ES-I3 (cell line): ENCODE data around the gene ACRBP.
A peak's percentile ranks its signal among the peaks of the same experiment; 100 is the strongest.

ENCODE experiments used
- H3K36me3 ChIP-seq: 2 replicates; pipeline ENCODE4 v1.6.1; 2013; ENCODE audit warnings: mild to moderate bottlenecking, low read length, control low read depth, moderate library complexity; ENCODE audit not compliant: insufficient read depth
- H3K4me1 ChIP-seq: 2 replicates; pipeline ENCODE4 v1.6.1; 2013; ENCODE audit warnings: mild to moderate bottlenecking, control low read depth, low read length; ENCODE audit not compliant: insufficient read depth
- H3K9ac ChIP-seq: 2 replicates; pipeline ENCODE4 v1.6.1; 2013; ENCODE audit warnings: low read depth, mild to moderate bottlenecking, low read length, moderate library complexity
- H3K9me3 ChIP-seq: 2 replicates; pipeline ENCODE4 v1.6.1; 2013; ENCODE audit warnings: mild to moderate bottlenecking, low read length, moderate library complexity; ENCODE audit not compliant: control insufficient read depth, insufficient read depth

ACRBP gene

DNA sequence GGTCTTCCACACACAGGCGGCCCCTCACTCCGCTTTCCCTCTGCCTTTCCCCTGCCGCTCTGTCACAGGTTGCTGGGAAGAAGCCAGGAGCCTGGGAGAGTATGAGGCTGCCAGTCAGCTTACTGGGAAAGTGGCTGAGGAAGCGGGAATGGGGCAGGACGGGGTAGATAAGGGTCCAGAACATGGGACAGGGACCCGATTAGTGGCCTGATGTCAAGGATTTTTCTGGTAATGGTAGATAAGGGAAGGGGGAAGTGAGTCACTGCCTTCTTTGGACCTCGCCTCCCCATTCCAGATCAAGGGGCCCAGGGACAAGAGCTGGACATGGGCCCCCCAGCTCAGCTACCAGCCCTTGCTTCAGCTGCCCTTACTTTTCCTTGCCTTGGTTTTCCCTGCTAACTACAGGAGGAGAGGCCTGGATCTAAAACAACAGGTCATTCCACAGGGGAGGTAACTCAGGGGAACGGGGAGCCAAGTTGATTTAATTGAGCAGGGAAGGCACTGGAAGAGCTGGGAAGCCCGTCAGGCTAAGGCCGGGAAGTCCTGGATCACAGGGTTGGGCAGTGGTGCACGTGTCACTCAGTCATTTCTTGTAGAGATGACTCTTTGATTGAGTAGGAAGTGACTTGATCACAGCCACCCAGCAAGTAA, 8.0 kb downstream of the ACRBP start:
- no peaks in the 10 kb centered on the region for H3K36me3 ChIP-seq
- H3K9ac ChIP-seq, result no peak overlapping the region
- 0 out of 2 replicates have a peak, but pooled peaks cover 5% of the 10 kb centered on the region for H3K4me1 ChIP-seq
- H3K9me3 ChIP-seq, result no peaks in the 10 kb centered on the region

DNA sequence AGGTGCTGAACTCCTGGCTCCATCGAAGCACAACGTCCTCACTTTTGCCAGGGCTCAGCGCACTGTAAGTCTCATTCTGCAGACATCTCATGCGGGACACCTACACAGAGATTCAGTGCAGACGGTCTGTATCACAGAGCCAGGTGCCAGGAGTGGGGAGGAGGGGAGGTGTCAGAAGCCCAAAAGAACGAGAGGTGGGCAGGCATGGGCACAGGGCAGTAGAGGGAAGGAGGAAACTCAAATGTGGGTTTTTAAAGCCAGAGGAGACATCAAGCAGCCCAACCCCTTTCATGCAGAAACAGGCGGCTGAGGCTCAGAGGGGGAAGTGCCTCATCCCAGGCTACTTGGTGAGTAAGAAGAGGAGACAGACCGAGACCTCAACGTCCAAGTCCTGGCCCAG, 8.9 kb downstream of the ACRBP start:
- Histone ChIP-seq H3K9ac (no peak overlapping the region), H3K4me1 (0 out of 2 replicates have a peak, but pooled peaks cover 5% of the 10 kb centered on the region), H3K36me3 (no peaks in the 10 kb centered on the region), H3K9me3 (no peaks in the 10 kb centered on the region)

DNA sequence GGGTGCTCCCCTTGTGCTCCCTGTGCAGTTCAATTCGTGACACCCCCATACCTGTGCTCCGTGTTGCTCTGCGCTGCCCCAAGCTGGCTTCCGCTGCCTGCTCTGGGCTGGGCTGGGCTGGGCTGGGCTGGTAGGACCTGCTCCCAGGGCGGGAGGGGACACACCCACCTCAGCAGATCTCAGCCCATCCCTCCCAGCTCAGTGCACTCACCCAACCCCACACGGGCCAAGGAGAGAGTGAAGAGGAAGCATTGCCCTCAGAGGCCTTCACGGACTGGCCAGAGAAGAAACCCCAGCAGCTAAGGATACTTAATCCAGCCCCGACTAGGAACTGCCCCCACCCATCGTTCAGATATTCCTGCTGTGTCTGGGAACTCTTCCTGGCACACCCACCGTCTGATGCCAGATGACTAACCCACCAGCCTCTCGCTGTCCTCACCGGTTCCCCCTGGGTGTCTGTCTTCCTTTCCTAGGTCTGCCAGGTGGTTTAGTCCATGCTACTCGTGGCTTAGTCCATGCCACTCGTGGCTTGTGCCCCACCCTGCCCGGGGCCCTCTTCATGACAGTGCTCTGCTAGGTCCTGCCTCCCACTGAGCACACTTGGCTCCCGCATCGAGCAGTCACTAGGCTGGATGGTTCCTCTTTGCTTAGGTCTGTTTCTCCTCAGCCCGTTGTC, 11.2 kb downstream of the ACRBP start, which contains the start of gene LPAR5:
Gene LPAR5 (minus strand): TSS at position 104 of the 676 bp plus-strand sequence. CDS start 14,711 bp downstream, outside the sequence.
- H3K9me3 ChIP-seq, result no peaks in the 10 kb centered on the region
- peak within 1 kb of the TSS; percentile 11; the same call in 1 of the 2 replicates for H3K9ac ChIP-seq
- H3K36me3 ChIP-seq, result no peaks in the 10 kb centered on the region
- peaks cover 5% of the 10 kb centered on the region; the same call in 1 of the 2 replicates for H3K4me1 ChIP-seq

DNA sequence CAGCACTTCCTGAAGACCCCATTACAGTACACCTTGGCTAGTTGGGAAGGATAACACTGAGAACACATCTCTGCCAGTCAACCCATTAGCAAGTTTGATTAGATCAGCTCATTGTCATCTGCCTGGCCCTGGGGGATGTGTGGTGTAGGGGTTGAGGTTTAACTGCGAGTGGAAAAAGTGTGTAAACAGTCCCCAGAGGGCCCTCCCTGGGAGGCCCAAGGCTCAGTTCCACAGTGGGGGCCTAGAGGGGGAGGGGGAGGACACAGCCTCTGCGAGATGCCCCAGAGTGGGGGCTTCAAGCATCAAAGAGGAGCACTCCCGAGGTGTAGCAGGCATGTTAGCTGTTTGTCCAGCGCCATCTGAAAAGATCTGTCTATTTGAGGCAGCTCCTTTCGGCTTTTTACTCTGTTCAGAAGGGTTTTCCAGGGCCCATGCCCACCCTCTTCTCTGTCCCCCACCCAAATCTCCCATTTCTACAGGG, 11.8 kb downstream of the ACRBP start:
- H3K9ac ChIP-seq, result peak overlapping the region; percentile 11; the same call in 1 of the 2 replicates
- peaks cover 5% of the 10 kb centered on the region; the same call in 1 of the 2 replicates for H3K4me1 ChIP-seq
- no peaks in the 10 kb centered on the region for H3K36me3 ChIP-seq
- no peaks in the 10 kb centered on the region for H3K9me3 ChIP-seq

DNA sequence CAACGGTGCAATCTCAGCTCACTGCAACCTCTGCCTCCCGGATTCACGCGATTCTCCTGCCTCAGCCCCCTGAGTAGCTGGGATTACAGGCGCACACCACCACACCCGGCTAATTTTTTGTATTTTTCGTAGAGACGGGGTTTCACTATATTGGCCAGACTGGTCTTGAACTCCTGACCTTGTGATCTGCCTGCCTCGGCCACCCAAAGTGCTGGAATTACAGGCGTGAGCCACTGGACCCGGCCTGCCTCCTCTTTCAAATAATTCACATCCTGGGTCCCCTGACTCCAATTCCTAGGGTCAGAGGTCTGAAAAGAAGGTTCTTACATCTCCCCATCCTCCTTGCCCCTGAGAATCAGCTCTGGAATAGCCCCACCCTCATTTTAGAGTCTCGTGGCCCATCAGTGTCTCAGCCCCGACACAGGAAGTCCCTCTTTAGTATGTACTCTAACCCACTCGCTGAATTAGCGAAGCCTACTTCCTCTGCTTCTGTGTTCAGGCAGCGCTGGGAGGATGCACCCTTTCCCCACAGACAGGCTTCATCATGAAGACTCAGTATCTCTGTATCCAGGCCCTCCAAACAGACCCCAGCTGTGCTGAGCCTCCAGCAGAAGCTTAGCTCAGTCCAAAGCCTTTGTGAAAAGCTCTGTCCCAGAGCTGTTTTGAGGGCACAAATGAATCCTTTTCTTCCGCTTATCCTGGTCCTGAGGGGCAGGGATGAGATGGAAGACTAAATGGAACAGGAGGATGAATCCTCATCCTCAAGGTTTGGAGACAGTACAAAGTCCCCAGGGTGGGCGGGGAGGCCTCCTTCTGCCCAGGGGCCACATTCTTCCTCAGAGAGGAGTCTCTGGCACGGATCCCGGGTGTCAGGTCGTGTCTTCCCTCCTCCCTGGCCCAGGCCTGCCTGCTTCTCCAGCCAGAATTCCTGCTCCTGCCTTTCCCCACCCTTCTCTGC, 14.9 kb downstream of the ACRBP start:
- H3K4me1 ChIP-seq, result peaks cover 5% of the 10 kb centered on the region; the same call in 1 of the 2 replicates
- no peak overlapping the region for H3K9ac ChIP-seq
- no peaks in the 10 kb centered on the region for H3K9me3 ChIP-seq
- no peaks in the 10 kb centered on the region for H3K36me3 ChIP-seq

DNA sequence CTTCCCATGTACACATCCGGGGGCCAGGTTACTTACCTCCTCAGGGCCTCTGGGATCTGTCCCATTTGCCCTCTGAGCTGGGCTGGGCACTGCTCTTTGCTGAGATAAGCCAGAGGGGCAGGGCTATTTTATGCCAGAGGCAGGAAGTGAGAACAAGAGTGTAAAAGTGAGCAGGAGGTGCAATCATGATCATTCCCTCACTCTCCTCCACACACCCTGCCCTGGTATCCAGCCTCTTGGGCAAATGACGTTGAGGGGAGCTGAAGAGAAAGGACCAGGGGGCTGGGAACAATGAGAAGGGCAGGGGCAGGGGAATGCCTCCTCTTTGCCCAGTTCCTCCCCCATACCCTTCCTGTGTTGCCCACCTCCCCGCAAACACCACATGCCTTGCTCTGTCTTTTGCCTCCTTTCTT, 15.7 kb downstream of the ACRBP start:
- Histone ChIP-seq H3K9me3 (no peaks in the 10 kb centered on the region), H3K4me1 (peaks cover 5% of the 10 kb centered on the region; the same call in 1 of the 2 replicates), H3K9ac (no peak overlapping the region), H3K36me3 (no peaks in the 10 kb centered on the region)

DNA sequence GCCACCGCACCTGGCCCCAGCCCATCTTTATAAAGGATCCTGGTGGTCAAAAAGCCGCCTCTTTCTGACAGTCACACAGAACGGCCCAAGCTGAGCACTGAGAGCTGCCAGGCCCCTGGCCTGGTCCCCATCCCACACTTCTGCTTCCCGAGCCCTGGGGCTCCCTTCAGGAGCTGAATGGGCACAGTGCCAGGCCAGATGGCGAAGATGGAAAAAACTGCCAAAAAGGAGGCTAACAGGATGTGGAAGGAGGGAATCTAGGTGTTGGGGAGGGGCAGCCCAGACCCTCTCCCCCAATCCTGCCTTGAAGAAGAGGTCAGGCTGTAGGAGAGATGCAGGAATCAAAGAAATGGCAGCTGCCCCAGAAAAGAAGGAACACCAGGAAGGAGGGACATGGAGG, 16.5 kb downstream of the ACRBP start:
- H3K36me3 ChIP-seq, result no peaks in the 10 kb centered on the region
- no peak overlapping the region for H3K9ac ChIP-seq
- H3K4me1 ChIP-seq, result peaks cover 5% of the 10 kb centered on the region; the same call in 1 of the 2 replicates
- no peaks in the 10 kb centered on the region for H3K9me3 ChIP-seq

DNA sequence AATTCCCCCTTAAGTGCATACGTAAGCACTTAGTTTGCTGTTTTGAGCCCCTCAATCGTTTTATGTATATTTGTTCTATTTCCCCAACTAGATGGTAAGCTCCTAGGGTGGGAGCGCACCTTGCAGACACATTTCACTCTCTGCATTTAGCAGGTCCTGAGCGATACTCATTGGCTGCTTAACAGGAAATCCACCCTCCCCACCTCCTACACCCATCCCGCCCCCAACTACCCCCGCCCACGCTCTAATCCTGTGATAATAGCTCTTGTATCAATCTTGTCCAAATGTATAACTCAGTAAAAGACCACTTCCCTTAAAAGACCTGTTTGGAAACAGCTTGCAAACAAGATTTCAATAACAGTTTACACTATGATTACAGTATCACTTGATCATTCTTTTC, 19.6 kb downstream of the ACRBP start:
- Histone ChIP-seq H3K36me3 (no peaks in the 10 kb centered on the region), H3K4me1 (no peaks in the 10 kb centered on the region; the same call in 1 of the 2 replicates), H3K9ac (no peak overlapping the region)

DNA sequence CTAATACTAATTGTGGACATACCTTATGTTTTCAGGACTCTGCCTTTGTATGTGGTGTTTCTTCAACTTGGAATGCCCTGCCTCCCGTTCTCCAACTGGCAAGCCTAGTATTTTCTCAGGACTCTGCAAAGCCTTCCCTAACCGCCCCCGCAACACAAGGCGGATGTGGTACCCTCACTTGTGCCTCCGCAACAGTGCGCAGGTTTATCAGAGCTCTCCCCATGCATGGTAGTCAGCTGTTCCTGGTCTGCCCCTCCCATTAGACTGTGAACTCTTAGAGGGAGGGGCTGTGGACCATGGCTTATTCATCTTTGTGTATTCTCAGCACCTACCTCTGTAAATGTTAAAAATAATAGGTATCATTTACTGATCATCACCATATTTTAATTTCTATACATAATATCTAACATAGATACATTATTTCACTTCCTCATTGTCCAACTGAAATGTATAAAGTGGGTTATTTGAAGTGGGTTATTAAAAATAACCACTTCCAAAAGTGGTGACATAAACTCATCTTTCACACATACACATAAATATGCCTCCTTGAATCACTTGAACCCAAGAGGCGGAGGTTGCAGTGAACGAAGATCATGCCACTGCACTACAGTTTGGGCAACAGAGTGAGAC, 20.5 kb downstream of the ACRBP start:
- Histone ChIP-seq H3K4me1 (no peaks in the 10 kb centered on the region), H3K36me3 (no peaks in the 10 kb centered on the region), H3K9ac (no peak overlapping the region), H3K9me3 (no peaks in the 10 kb centered on the region)

More for the DNA sequence above, 19.6 kb downstream of the ACRBP start:
- H3K9me3 ChIP-seq, result no peaks in the 10 kb centered on the region

DNA sequence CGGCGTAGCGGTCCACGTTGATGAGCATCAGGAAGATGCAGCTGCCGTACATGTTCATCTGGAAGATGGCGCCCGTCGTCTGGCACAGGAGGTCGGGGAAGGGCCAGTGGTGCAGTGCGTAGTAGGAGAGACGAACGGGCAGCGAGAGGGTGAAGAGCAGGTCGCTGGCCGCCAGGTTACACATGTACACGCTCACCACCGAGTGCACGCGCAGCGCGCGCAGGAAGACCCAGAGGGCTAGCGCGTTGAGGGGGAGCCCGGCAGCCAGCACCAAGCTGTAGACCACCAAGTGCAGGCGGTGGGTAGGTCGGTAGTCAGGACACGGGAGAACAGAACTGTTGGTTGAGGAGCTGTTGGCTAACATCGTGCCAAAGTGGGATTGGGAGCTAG, 26.4 kb downstream of the ACRBP start:
- Histone ChIP-seq H3K4me1 (no peaks in the 10 kb centered on the region), H3K9me3 (no peaks in the 10 kb centered on the region), H3K9ac (no peak overlapping the region), H3K36me3 (no peaks in the 10 kb centered on the region)

DNA sequence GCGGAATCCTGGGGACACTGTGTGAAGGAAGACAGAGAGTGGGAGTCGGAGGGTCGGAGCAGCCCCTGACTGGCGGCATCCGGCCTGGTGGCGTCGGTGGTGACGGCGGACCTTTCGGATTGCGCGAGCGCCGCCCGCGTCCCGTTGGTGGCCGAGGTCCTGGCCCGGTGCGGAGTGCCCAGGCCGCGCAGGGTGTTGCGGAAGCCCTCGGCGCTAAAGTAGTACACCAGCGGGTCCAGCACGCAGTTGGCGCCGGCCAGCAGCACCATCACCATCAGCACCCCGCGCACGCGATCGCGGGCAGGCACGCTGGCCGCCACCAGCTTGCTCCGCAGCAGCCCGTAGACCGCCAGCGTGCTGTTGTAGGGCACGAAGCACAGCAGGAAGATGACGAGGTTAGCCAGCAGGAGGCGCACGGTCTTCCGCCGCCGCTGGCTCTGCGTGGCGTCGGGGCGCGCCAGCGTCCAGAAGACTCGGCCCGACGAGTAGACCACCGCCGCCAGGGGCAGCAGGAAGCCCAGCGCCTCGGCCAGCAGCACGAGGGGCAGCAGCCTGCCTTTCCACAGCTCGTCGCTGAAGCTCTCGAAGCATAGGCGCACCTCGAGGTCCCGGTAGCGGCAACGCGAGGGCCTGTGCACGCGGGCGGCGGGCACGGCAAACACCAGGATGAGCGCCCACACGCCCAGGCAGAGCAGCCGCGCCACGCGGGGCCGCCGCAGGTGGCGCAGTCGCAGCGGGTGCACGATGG, 26.9 kb downstream of the ACRBP start:
- Histone ChIP-seq H3K9ac (peak overlapping the region; percentile 1; the same call in 1 of the 2 replicates), H3K36me3 (no peaks in the 10 kb centered on the region), H3K4me1 (no peaks in the 10 kb centered on the region), H3K9me3 (no peaks in the 10 kb centered on the region)

DNA sequence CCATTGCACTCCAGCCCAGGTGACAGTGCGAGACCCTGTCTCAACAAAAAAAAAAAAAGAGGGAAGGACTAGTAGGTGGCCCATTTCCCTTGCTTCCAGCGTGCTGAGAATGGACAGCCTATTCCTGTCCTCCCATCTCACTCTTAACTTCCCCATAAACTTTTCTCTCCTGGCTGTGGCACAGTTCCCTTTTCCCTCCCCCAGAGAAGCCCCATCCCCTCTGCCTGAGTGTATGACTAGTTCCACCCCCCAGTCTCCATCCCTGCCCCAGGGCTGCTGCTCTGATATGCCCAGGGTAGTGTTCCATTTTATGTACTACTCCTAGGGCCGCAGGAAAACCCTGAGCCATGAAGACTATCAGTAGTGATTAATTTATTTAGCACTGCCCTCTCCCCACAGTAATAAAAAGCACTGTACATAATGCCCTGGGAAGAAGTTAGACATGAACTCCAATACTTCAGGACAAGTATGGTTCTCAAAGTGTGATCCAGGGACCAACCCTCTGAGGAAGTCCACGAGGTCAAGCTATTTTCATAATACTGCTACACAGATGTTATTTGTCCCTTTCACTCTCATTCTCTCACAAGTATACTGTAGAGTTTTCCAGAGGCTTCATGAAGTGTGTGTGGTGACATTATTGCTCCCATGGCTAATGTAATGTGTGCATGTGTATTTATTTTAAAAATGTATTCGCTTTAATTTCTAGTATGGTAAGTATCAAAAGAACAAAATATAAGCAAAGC, 28.6 kb downstream of the ACRBP start:
- peaks cover 5% of the 10 kb centered on the region; the same call in 1 of the 2 replicates for H3K4me1 ChIP-seq
- H3K36me3 ChIP-seq, result no peaks in the 10 kb centered on the region
- H3K9ac ChIP-seq, result no peak overlapping the region
- no peaks in the 10 kb centered on the region for H3K9me3 ChIP-seq

DNA sequence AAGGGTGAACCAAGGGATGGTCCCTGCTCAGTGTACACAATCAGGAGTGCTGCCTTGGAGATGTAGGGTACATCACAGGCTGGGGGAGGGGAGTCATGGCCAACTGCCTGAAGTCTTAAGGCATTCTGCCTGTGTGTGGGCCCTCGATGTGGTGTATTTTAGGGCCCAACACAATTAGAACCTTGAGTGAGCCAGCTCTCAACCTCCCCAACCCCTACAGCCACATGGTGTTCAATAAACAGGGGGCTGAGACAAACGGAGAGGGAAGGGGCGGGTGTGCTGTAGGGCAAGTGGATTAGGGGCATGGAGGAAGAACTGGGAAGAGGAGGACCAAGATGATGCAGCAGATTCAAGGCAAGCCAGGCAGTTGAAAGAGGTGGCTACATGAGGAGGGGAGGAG, 31.4 kb downstream of the ACRBP start:
- no peak overlapping the region for H3K9ac ChIP-seq
- no peaks in the 10 kb centered on the region for H3K9me3 ChIP-seq
- peaks cover 23% of the 10 kb centered on the region for H3K4me1 ChIP-seq
- H3K36me3 ChIP-seq, result no peaks in the 10 kb centered on the region
